Common myeloid progenitor, CD34-positive (primary cell): ENCODE results near the gene PLPP7.
"Not testable (repeated sequence)": the region's sequence is repeated elsewhere in the genome, so short reads cannot be mapped to it uniquely, and the experiment has no call there.

Experiments
- CTCF ChIA-PET: fragments of 350-600 bp; sonication (Branson Sonifier 250); formaldehyde crosslinking; loops from one replicate; lab custom pipeline; 2021; ENCODE audit warnings: antibody characterized with exemption; lab: Charles Lee
- POLR2A ChIA-PET: fragments of 350-600 bp; sonication (Branson Sonifier 250); formaldehyde crosslinking; loops from one replicate; lab custom pipeline; 2021; ENCODE audit warnings: antibody characterized with exemption; lab: Charles Lee
- DNase-seq, 3 donors: peaks; one replicate each; pipeline versions ENCODE4 v3.0.0 to v3.0.0-alpha.2; 2013
- H3K27ac ChIP-seq, 2 experiments: 1 replicate in 1 of 2; 2 replicates in 1 of 2; pipeline ENCODE4 v1.7.0; 2013; ENCODE audit warnings: inconsistent platforms in 2 of 2, low read length in 2 of 2, mild to moderate bottlenecking in 2 of 2, low read depth in 1 of 2, moderate library complexity in 1 of 2; ENCODE audit not compliant: severe bottlenecking in 2 of 2, insufficient read depth in 1 of 2, poor library complexity in 1 of 2
- H3K27me3 ChIP-seq, 5 experiments: replicated peaks in 2 of 5; 1 replicate in 3 of 5; 2 replicates in 2 of 5; pipeline versions ENCODE4 v1.6.1 to v1.7.0; 2013; ENCODE audit warnings: low read length in 4 of 5, mild to moderate bottlenecking in 2 of 5, moderate library complexity in 2 of 5, inconsistent platforms in 1 of 5; ENCODE audit not compliant: insufficient read depth in 5 of 5, control insufficient read depth in 4 of 5
- H3K36me3 ChIP-seq, 4 experiments: 1 replicate in 2 of 4; 2 replicates in 2 of 4; pipeline versions ENCODE4 v1.6.1 to v1.7.0; 2013; ENCODE audit warnings: low read length in 3 of 4, control low read depth in 1 of 4, mild to moderate bottlenecking in 1 of 4; ENCODE audit not compliant: control insufficient read depth in 4 of 4, insufficient read depth in 4 of 4
- H3K4me1 ChIP-seq, 4 experiments: 1 replicate in 3 of 4; 2 replicates in 1 of 4; pipeline versions ENCODE4 v1.6.1 to v1.7.1; 2013; ENCODE audit warnings: low read length in 3 of 4, mild to moderate bottlenecking in 3 of 4, control low read depth in 1 of 4, inconsistent platforms in 1 of 4, moderate library complexity in 1 of 4; ENCODE audit not compliant: control insufficient read depth in 4 of 4, insufficient read depth in 4 of 4; ENCODE audit errors: control extremely low read depth in 1 of 4
- H3K4me3 ChIP-seq, 7 experiments: 1 replicate in 4 of 7; 2 replicates in 3 of 7; pipeline versions ENCODE4 v1.5.1 to v1.7.0; 2013; ENCODE audit warnings: mild to moderate bottlenecking in 7 of 7, low read length in 6 of 7, moderate library complexity in 6 of 7, inconsistent platforms in 2 of 7, low read depth in 2 of 7, control low read depth in 1 of 7; ENCODE audit not compliant: insufficient read depth in 4 of 7, control insufficient read depth in 1 of 7; ENCODE audit errors: extremely low read depth in 1 of 7
- H3K9me3 ChIP-seq, 5 experiments: 1 replicate in 4 of 5; 2 replicates in 1 of 5; pipeline versions ENCODE4 v1.6.1 to v1.7.1; 2013; ENCODE audit warnings: low read length in 4 of 5, mild to moderate bottlenecking in 2 of 5, inconsistent platforms in 1 of 5, low read depth in 1 of 5, moderate library complexity in 1 of 5; ENCODE audit not compliant: control insufficient read depth in 4 of 5, insufficient read depth in 2 of 5; ENCODE audit errors: control extremely low read depth in 1 of 5
- WGBS: methylation state at CpG from one replicate; pipeline ENCODE4 v1.1.5; 2013; ENCODE audit not compliant: insufficient coverage; 5-methylcytosine and 5-hydroxymethylcytosine counted together

Gene PLPP7

DNA sequence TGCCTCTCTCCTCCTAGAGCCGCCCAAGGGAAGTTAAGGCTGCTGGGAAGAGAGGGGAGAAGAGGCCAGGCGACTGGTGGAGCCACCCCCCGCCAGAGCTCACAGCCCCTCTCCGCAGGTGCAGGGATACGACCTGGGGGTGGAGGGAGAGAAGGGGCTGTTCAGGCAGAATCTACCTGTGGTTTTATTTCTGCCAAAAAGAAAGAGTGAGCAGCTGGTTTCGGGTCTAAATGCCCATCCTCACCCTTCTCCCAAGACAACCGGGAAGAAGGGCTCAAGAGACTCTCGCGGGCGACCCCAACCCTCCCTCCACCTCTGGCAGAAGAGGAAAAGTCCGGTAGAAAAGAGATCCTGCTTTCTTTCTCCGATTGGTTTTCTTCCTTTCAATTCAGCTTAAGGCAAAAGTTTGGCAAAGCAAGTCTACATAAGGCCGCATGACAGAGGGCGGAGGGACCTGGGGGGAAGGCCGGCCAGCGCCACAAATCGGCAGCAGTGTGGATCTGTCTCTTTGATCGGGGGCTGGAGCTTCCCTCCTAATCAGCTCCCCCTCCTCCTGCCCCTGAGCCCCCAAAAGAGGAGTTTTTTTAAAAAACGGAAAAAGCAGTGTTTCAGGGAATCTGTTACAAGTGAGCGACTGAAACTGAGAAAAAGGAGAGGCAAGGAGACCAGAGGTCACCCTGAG lies 29.5 kb upstream of the PLPP7 start:
- peaks cover under 1 to 53% (median 46%) of the 10 kb centered on the region in 4 experiments for H3K4me1 ChIP-seq

DNA sequence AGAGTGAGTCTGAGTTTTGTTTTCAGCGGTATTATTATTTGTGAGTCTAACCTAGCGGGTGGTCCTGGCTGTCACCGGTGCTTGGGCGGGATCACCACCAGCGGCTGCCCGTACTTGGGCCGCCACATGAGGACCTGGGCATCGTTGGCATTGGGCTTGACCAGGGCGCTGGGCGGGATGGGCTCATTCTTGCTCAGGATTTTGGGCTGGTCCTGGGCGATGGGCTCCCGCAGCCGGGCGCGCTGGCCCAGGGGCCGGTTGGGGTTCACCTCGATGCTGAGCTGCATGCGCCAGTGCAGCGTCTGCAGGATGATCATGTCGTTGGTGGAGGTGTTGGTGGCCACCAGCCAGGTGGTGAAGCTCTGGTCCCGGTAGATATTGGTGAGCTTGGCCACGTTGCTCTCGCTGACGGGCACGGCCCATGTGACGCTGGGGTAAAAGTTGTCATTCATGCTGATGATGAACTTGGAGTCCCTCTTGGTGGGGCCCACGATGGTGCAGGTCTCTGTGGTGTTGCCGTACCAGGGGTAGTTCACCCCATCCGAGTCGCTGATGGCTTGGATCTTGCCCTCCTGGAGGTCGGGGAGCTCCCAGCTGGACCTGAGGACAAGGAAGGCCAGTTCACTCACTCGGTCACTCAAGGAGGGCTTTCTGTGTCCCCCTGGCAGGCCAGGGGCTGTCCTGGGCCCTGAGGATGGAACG lies 28.6 kb upstream of the PLPP7 start:
- peaks cover 7 to 63% (median 52%) of the 10 kb centered on the region in 4 experiments for H3K36me3 ChIP-seq
- ChIA-PET CTCF (interaction anchor here (10.0 kb wide), 1 partner anchor 10 kb away, joined by 155 read pairs; the partner anchor contains the start of gene FAM78A), POLR2A (no interaction called here)
- H3K27me3 ChIP-seq = no peaks in the 10 kb centered on the region
- no peaks in the 10 kb centered on the region for H3K9me3 ChIP-seq
- peaks cover 0 to 52% (median 43%) of the 10 kb centered on the region in 4 experiments for H3K4me1 ChIP-seq
- 98% methylated on average over 29 of the region's 33 CpGs for WGBS
- peak overlapping the region; percentile 25 to 40 for H3K27ac ChIP-seq
- H3K4me3 ChIP-seq = no peak overlapping the region
- DNase-seq = no peak

More for the DNA sequence above, 29.5 kb upstream of the PLPP7 start:
- POLR2A ChIA-PET = no interaction called here
- Histone ChIP-seq H3K36me3 (peaks cover 5 to 60% (median 52%) of the 10 kb centered on the region in 4 experiments), H3K27ac (peak overlapping the region; percentile 25 to 54), H3K9me3 (no peaks in the 10 kb centered on the region), H3K4me3 (no peak overlapping the region), H3K27me3 (no peaks in the 10 kb centered on the region)
- WGBS = 96% methylated on average over 18 of the region's 20 CpGs
- no peak for DNase-seq
- CTCF ChIA-PET = interaction anchor here (10.0 kb wide), 1 partner anchor 11 kb away, joined by 155 read pairs; the partner anchor contains the start of gene FAM78A

DNA sequence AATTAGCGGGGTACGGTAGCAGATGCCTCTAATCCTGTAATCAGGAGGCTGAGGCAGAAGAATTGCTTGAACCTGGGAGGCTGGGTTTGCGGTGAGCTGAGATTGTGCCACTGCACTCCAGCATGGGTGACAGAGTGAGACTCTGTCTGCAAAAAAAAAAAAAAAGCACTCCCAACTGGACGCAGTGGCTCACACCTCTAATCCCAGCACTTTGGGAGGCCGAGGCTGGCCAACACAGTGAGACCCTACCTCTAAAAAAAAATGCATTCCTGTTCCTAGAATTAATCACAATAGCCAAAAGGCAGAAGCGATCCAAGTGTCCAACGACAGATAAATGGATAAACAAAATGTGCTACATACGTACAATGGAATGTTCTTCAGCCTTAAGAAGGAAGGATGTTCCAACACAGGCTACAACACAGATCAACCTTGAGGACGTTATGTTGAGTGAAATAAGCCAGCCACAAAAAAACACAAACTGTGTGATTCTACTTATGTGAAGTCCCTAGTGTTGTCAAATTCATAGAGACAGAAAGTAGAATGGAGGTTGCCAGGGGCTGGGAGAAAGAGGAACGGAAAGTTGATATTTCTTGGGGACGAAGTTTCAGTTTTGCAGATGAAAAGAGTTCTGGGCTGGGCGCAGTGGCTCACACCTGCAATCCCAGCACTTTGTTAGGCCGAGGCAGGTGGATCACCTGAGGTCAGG lies 27.0 kb upstream of the PLPP7 start:
- peak in 1 of 3 donors; percentile 44 for DNase-seq
- ChIA-PET POLR2A (interaction anchor here (0.6 kb wide), 1 partner anchor 10 kb away, joined by 3 read pairs; no protein-coding TSS in a partner anchor), CTCF (interaction anchor here (0.6 to 2.9 kb wide), 2 partner anchors 11 to 46 kb away, joined by 3 to 24 read pairs; no protein-coding TSS in a partner anchor)
- peaks cover 7 to 74% (median 53%) of the 10 kb centered on the region in 4 experiments for H3K36me3 ChIP-seq
- no peak overlapping the region for H3K4me3 ChIP-seq
- peaks cover 0 to 52% (median 45%) of the 10 kb centered on the region in 4 experiments for H3K4me1 ChIP-seq
- 85% methylated on average over 10 of the region's 13 CpGs for whole genome bisulfite sequencing
- H3K27me3 ChIP-seq = no peaks in the 10 kb centered on the region
- H3K9me3 ChIP-seq = no peaks in the 10 kb centered on the region
- H3K27ac ChIP-seq = no peak overlapping the region

DNA sequence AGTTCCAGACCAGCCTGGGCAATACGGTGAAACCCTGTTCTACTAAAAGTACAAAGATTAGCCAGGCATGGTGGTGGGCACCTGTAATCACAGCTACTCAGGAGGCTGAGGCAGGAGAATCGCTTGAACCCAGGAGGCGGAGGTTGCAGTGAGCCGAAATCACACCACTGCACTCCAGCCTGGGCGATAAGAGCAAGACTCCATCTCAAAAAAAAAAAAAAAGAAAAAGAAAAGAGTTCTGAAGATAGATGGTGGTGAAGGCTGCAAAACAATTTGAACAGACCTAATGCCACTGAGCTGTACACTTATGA lies 26.5 kb upstream of the PLPP7 start:
- POLR2A ChIA-PET = interaction anchor here (0.6 kb wide), 1 partner anchor 10 kb away, joined by 3 read pairs; no protein-coding TSS in a partner anchor
- not testable (repeated sequence) for H3K27ac ChIP-seq, H3K9me3 ChIP-seq, H3K27me3 ChIP-seq, H3K4me3 ChIP-seq, DNase-seq
- Histone ChIP-seq H3K36me3 (peaks cover 7 to 70% (median 49%) of the 10 kb centered on the region in 4 experiments), H3K4me1 (peaks cover 0 to 50% (median 43%) of the 10 kb centered on the region in 4 experiments)
- CTCF ChIA-PET = interaction anchor here (1.4 to 2.9 kb wide), 2 partner anchors 10 to 84 kb away, joined by 6 to 24 read pairs; no protein-coding TSS in a partner anchor
- 100% methylated on average over 3 of the region's 5 CpGs for WGBS

DNA sequence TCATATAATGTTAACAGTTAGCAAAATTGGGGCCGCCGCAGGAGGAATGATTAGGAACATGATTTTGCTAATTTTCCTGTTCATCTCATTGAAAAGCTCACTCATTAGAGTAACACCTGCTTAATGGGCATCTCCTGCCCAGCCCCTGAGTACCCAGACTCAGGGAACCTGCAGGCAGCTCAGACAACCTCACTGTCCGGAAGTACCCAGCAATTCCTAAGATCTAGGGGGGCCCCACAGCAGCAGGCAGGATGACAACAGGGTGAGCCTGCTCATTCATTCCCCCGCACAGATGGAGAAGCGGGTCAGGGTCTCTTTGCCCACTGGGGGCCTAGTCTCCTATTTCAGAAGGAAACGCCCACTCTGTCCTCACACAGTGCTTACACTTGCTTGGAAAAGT lies 25.8 kb upstream of the PLPP7 start:
- Histone ChIP-seq H3K36me3 (peaks cover 7 to 67% (median 42%) of the 10 kb centered on the region in 4 experiments), H3K4me1 (peaks cover 0 to 50% (median 42%) of the 10 kb centered on the region in 4 experiments)
- WGBS = 74% methylated on average over 6 of the region's 6 CpGs

DNA sequence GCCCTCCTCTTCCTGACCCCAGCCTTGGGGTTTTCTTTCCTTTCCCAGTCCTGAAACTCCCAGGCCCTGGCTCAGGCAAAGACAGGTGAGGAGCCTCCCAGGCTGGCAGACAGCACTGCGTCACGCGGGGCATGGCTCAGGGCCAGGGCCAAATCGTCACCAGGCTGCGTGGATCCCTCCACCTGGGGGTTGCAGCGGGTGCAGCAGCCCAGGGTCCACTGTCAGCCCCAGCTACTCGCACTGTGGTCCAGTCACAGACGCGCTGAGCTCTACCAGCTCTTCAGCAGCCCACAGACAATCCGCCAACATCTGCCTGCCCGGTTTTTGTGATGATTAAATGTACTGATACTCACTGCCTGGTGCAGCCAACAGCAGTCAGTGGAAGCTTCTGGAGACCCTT lies 25.3 kb upstream of the PLPP7 start:
- Histone ChIP-seq H3K27ac (peak overlapping the region; percentile 50 to 71), H3K4me1 (peaks cover 4 to 51% (median 45%) of the 10 kb centered on the region in 4 experiments), H3K9me3 (no peaks in the 10 kb centered on the region), H3K36me3 (peaks cover 7 to 61% (median 38%) of the 10 kb centered on the region in 4 experiments), H3K27me3 (no peaks in the 10 kb centered on the region), H3K4me3 (no peak overlapping the region)
- ChIA-PET CTCF (interaction anchor here (0.9 to 2.9 kb wide), 5 partner anchors 9 to 85 kb away, joined by 3 to 24 read pairs (median 4); no protein-coding TSS in a partner anchor), POLR2A (interaction anchor here (0.7 to 1.5 kb wide), 3 partner anchors 8 to 1030 kb away, joined by 3 to 6 read pairs (median 3); no protein-coding TSS in a partner anchor)
- DNase-seq = peak in 2 of 3 donors; percentile 67 to 81
- 32% methylated on average over 7 of the region's 11 CpGs for WGBS

More for the DNA sequence above, 25.8 kb upstream of the PLPP7 start:
- H3K27ac ChIP-seq = peak overlapping the region; percentile 50 to 71
- H3K27me3 ChIP-seq = no peaks in the 10 kb centered on the region
- CTCF ChIA-PET = interaction anchor here (0.9 to 2.9 kb wide), 5 partner anchors 10 to 85 kb away, joined by 3 to 24 read pairs (median 4); no protein-coding TSS in a partner anchor
- no peaks in the 10 kb centered on the region for H3K9me3 ChIP-seq
- POLR2A ChIA-PET = interaction anchor here (0.5 to 1.5 kb wide), 3 partner anchors 8 to 1031 kb away, joined by 3 to 6 read pairs (median 3); no protein-coding TSS in a partner anchor
- no peak overlapping the region for H3K4me3 ChIP-seq
- DNase-seq = no peak
